Transverse colon (tissue), 4 donors: ENCODE measurements around the gene ANXA6. TPM values are rescaled to one million over a fixed set of nuclear protein-coding genes. Genes with fewer than 3 reads are reported as not detected.

ENCODE experiments used
- DNase-seq: peaks from one replicate; pipeline ENCODE4 v3.0.0-alpha.2; 2019
- H3K27ac ChIP-seq, 4 donors: fragments of 200-600 bp; sonication (generic); 2 replicates each; pipeline ENCODE4 v1.5.1; 2016 to 2018; ENCODE audit warnings: inconsistent platforms in 4 of 4
- H3K27me3 ChIP-seq: fragments of 200-600 bp; sonication (generic); 2 replicates; pipeline ENCODE4 v1.5.1; 2017; ENCODE audit warnings: inconsistent platforms
- H3K36me3 ChIP-seq, 4 donors: fragments of 200-600 bp; sonication (generic); 2 replicates each; pipeline ENCODE4 v1.5.1; 2017 to 2019; ENCODE audit warnings: inconsistent platforms in 4 of 4
- H3K4me1 ChIP-seq, 4 donors: fragments of 200-600 bp; sonication (generic); 2 replicates each; pipeline ENCODE4 v1.5.1; 2017 to 2020; ENCODE audit warnings: inconsistent platforms in 4 of 4
- H3K4me3 ChIP-seq, 4 donors: fragments of 200-600 bp; sonication (generic); 1 replicate in 1 of 4; 2 replicates in 3 of 4; pipeline versions ENCODE4 v1.5.1 to v1.6.1; 2017 to 2019; ENCODE audit warnings: inconsistent platforms in 4 of 4
- H3K9me3 ChIP-seq, 2 donors: fragments of 200-600 bp; sonication (generic); 2 replicates each; pipeline ENCODE4 v1.5.1; 2017 to 2019; ENCODE audit warnings: inconsistent platforms in 2 of 2
- CTCF ChIP-seq, 5 experiments: fragments of 200-600 bp in 3 of 5; fragments of 450-650 bp in 2 of 5; sonication (generic) in 3 of 5; IDR thresholded peaks; 1 replicate in 2 of 5; 2 replicates in 3 of 5; pipeline ENCODE4 v1.5.1; 2016 to 2017; ENCODE audit warnings: antibody characterized with exemption in 5 of 5, inconsistent platforms in 3 of 5, mild to moderate bottlenecking in 2 of 5, moderate library complexity in 1 of 5
- EP300 ChIP-seq: sonication (generic); formaldehyde crosslinking; IDR thresholded peaks from one replicate; pipeline ENCODE4 v1.6.1; 2017; ENCODE audit warnings: antibody characterized with exemption, low read depth
- POLR2A ChIP-seq: fragments of 450-650 bp; IDR thresholded peaks from one replicate; pipeline ENCODE4 v1.6.1; 2016; ENCODE audit warnings: antibody characterized with exemption, mild to moderate bottlenecking, moderate library complexity
- POLR2AphosphoS5 ChIP-seq, 3 donors: sonication (generic); formaldehyde crosslinking; IDR thresholded peaks; one replicate each; pipeline ENCODE4 v1.6.1; 2016; ENCODE audit warnings: antibody characterized with exemption in 3 of 3
- WGBS, 2 donors: methylation state at CpG; one replicate each; pipeline ENCODE4 v1.1.5; 2018; ENCODE audit warnings: low coverage in 1 of 2; 5-methylcytosine and 5-hydroxymethylcytosine counted together
- in situ Hi-C, 4 donors: fragments of 200-750 bp; cut with MboI; loops; one replicate each; pipeline versions ENCODE4 v1.15.0 to v1.15.1; 2017; ENCODE audit warnings: low sequenced_read_pairs in 3 of 4, low pct_ligation_motif_present in 1 of 4, low pct_unique_long_range_greater_than_20kb in 1 of 4
- intact Hi-C: fragments of 100-400 bp; cut with DNase I; formaldehyde crosslinking; loops from one replicate; pipeline ENCODE4 v1.15.1; 2023; ENCODE audit warnings: low total_unique reads
- total RNA-seq, 4 donors: library from RNA; depleted of rRNA; stranded (reverse); fragments of >200 nt; gene quantifications; one replicate each; pipeline ENCODE4 v1.1.0, GENCODE V29; 2016

The ANXA6 gene
- total RNA-seq, 4 donors from 2014 or later: 19.1 to 79.0 (median 55.3) TPM

- Histone ChIP-seq H3K27ac (peak overlapping the region; percentile 97 to 99 (median 98)), H3K4me3 (peak overlapping the region in 1 of 4 donors; percentile 74), H3K27me3 (no peaks in the 10 kb centered on the region), H3K9me3 (no peaks in the 10 kb centered on the region), H3K4me1 (peaks cover 51 to 85% (median 71%) of the 10 kb centered on the region in 4 donors), H3K36me3 (no peaks in the 10 kb centered on the region)
- WGBS, 2 donors: 56 to 74% methylated on average over 4 to 6 of the region's 6 CpGs
- intact Hi-C loops (no loop called here), in situ Hi-C loops (no loop called here)
- no peak for TF ChIP-seq EP300
- TF ChIP-seq CTCF (IDR thresholded peaks at IDR 0.05): peak; percentile 26 to 74 (median 38)
- TF ChIP-seq POLR2AphosphoS5 (IDR thresholded peaks at IDR 0.05): peak in 2 of 3 donors; percentile 33 to 50
- TF ChIP-seq POLR2A: peak; percentile 57
- peak; percentile 73 for DNase-seq
Measured at GRCh38 chr5:151082282-151082902, 75.2 kb downstream of the ANXA6 start.

GRCh38 chr5:151081431-151082281 is 75.9 kb downstream of the ANXA6 start:
- Histone ChIP-seq H3K4me1 (peaks cover 46 to 83% (median 67%) of the 10 kb centered on the region in 4 donors), H3K4me3 (peak overlapping the region; percentile 72 to 96 (median 82)), H3K36me3 (no peaks in the 10 kb centered on the region), H3K9me3 (no peaks in the 10 kb centered on the region), H3K27ac (peak overlapping the region; percentile 97 to 99 (median 98)), H3K27me3 (no peaks in the 10 kb centered on the region)
- in situ Hi-C loops (no loop called here), intact Hi-C loops (no loop called here)
- DNase-seq: no peak
- TF ChIP-seq EP300 (no peak), CTCF (IDR thresholded peaks at IDR 0.05) (no peak), POLR2AphosphoS5 (IDR thresholded peaks at IDR 0.05) (no peak), POLR2A (no peak)
- 12 to 17% methylated on average over 9 to 15 of the region's 15 CpGs for WGBS, 2 donors

- H3K9me3 ChIP-seq: no peaks in the 10 kb centered on the region
- H3K27me3 ChIP-seq: no peaks in the 10 kb centered on the region
- peak; percentile 97 for DNase-seq
- in situ Hi-C loops (no loop called here), intact Hi-C loops (no loop called here)
- no peaks in the 10 kb centered on the region for H3K36me3 ChIP-seq
- H3K4me1 ChIP-seq: peaks cover 48 to 83% (median 62%) of the 10 kb centered on the region in 4 donors
- H3K27ac ChIP-seq: peak within 1 kb of the TSS; percentile 97 to 99 (median 98)
- H3K4me3 ChIP-seq: peak within 1 kb of the TSS; percentile 72 to 96 (median 82)
- WGBS, 2 donors: 0% methylated on average over 43 of the region's 86 CpGs; no CpG with 5 or more reads in 1 of the 2 donors
- TF ChIP-seq CTCF (IDR thresholded peaks at IDR 0.05): peak in 2 of 5 experiments; percentile 4
- TF ChIP-seq POLR2AphosphoS5 (IDR thresholded peaks at IDR 0.05): peak; percentile 78 to 95 (median 94)
- TF ChIP-seq POLR2A: peak; percentile 96
- peak; percentile 52 for TF ChIP-seq EP300
Measured at GRCh38 chr5:151080613-151081430, 76.8 kb downstream of the ANXA6 start, which contains the start of gene TNIP1. Gene TNIP1 (minus strand): TSS chr5:151081034. CDS start chr5:151065095, 15,939 bp downstream.
